CD4-positive, alpha-beta T cell treated with Interleukin-21 for 1 hour (primary cell): ENCODE results near the gene BORCS8.
A peak's percentile ranks its signal among the peaks of the same experiment; 100 is the strongest.
"Not testable (repeated sequence)": the region's sequence is repeated elsewhere in the genome, so short reads cannot be mapped to it uniquely, and the experiment has no call there.

Experiments
- DNase-seq: peaks from one replicate; pipeline ENCODE4 v3.0.0-alpha.2; 2020

BORCS8 gene

DNA sequence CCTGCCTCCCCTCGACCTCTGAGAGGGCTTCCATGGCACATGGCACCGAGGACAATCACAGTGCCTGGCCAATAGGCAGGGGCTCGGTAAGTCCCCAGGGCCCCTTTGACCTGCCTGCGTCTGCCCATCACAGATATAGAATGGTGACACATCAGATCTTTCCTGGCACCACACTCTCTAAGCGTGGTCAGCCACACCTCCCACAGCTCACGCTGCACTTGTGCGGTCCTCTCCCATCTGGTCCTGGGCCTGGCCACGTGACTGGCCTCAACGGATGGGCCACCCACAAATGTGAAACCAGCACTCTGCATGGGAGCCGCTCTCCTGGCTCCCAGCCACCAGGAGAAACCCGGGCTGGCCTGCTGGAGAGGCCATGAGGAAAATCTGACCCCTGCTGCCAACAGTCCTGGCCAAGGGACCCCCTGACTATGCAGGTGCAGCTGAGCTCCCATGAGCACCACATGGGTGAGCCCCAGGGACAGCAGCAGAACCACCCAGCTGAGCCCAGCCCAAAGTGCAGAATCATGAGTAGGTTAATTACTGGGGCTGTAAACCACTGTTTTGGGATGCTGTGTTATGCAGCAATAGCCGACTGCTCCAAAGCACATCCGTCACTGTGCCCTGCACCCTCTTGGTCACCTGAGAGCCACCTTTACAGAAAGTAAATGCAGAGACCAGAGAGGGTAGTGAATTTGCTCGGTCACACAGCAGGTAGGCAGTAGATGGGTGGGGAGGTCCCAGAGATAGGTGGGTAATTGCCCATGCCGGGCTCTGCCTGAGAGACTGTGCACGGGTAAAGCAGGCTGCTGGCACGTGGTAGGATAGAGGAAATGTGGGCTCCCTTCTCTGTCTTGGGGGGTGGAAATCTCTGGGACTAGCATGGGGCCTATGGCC is 12.2 kb downstream of the BORCS8 start:
- no peak for DNase-seq

- DNase-seq: no peak
Observed at GRCh38 chr19:19176950-19177349, 15.0 kb downstream of the BORCS8 start.

- DNase-seq: not testable (repeated sequence)
Observed at GRCh38 chr19:19173243-19173642, 18.7 kb downstream of the BORCS8 start.

DNA sequence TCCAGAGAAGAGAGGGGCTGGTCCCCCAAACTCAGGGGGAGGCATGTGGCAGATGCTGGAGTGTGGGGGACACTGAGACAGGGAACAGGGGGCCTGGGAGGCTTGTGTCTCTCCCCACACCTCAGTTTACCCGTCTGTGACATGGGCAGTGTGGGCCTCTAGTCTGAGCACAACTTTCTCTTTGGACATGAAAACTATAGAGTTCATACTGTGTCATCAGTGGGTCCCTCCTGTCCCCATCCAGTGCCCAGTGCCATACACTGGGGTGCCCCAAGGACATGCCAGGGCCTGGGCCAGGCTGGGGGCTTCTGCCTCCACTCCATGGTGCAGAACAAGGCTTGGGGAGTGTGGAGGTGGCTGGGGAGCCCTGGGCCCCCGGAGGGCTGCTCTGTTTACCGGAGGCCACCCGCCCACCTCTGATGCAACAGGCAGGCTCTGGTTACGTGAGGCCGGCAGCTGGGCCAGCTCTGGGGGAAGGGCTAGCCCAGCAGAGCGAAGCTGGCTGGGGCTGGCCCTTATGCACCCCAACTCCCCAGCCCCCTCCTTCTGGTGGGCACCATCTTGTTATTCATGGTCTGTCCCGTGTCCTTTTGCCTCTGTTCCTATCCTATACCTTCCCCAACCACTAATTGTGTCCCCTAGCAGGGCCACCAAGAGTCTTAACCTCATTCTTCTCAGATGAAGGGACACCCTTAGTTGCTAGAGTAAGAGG is 20.0 kb downstream of the BORCS8 start:
- no peak for DNase-seq

DNA sequence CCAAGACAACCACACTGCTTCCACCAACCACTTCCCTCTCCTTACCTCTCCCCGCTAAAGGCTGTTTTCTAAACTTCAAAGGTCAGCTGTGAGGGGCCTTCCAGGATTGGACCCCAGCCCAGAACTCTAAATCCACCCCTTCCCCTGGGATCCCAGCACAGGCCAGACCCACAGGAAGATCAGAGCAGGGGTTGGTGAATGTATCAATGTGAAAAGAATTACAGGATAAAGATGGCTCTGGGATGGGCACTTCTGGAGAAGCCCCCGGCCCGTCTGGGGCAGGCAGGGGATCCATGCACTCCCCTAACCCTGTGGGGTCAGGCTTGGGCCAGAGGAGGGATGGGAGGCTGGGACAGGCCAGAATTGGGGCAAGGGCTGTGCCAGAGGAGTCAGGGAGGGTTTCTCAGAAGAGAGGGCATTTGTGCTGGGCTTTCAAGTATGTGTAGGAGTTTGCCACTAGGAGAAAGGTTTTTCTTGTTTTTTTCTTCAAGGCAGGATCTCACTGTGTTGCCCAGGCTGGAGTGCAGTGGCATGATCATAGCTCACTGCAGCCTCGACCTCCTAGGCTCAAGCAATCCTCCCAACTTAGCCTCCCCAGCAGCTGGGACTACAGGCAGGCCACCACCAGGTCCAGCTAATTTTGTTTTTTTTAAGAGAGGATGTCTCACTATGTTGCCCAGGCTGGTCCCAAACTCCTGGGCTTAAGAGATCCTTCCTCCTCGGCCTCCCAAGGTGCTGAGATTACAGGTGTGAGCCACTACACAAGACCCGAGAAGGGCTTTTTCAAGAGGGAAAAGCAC is 20.9 kb downstream of the BORCS8 start:
- DNase-seq: no peak

DNA sequence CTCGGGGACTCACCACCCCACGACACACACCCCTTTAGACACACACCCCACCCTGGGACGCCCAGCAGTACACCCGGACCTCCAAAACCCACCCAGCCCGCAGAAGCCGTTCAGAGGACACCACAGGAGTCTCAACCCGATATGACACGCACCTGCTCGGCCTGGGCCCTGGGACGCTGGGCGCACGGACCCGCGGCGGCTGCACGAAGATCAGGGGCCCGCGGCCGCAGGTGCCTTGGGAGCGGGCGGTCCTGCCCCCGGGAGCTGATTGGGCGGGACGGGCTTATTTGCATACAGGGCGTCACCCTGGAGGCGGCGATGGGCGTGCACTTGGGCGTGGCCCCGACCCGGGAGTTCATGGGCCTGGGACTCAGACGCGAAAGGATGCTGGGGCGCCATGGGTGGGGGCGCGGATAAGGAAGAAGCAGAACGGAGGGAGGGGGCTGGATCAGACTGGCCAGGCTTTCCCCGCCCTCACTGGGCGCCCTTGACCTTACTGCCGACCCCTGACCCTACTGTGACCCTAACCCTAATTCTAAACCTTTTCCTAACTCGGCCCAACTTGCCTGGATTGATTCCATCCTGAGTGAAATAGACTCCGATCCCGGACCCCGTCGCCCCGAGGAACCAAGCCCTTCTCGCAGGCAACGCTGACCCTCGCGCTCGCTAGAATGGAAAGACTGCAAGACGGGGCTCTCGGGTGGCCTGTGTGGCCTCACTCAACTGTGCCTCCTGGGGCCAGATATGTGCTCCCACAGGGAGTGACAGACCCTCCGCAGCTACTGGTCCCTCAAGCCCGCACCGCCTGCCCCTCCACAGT is 21.7 kb downstream of the BORCS8 start, which contains the start of gene MEF2B:
TSS of gene MEF2B (minus strand) at position 211 of the 820 bp plus-strand sequence. CDS start 19,528 bp downstream, outside the sequence.
- DNase-seq: peak; percentile 74

DNA sequence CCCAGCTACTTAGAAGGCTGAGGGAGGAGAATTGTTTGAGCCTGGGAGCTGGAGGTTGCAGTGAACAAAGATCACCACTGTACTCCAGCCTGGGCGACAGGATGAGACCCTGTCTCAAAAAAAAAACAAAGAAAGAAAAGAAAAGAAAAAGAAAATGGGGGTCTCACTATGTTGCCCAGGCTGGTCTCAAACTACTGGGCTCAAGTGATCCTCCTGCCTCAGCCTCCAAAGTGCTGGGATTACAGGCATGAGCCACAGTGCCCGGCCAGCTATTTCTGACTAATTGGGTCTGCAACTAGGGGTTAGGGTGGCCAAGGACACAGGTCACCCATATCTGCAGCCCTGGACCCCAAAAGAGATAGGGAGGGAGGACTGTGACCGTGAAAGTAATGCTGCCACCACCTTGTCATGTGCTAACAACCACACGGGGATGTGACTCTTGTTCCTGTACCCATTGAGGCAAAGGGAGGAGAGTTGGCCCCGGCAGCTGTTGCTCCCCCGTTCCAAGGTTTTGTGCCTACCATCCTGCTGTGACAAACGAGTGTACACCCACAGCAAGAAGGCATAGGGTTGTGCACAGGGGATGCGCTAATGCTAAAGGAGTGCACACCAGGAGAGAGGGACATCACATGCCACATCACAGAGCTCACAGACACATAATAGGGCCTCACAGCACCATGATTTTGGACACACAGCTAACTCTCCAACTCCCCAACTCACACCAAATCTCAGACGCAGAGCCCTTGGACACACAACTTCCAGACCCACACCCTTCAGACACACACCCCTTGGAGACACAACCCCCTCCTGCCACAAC is 22.5 kb downstream of the BORCS8 start:
- no peak for DNase-seq

DNA sequence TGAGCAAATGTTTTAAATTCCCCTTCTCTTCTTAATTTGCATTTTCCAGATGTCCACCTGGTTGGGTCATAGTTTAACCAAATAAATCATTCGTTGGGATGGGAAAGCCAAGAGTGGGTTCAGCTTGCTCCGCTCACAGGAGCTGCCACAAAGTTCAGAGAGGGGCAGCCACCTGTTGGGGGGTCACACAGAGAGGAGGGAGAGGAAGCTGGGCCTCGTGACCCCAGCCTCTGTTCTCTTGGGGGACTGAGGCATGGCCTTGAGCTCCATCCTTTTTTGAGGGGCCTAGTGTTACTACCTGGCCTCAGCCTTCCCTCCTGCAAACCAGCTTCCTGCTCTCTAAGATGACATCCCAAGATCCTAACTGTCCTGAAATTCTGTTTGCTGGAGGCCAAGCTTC is 24.3 kb downstream of the BORCS8 start:
- no peak for DNase-seq

GRCh38 chr19:19165396-19165795 is 26.6 kb downstream of the BORCS8 start:
- DNase-seq: no peak

GRCh38 chr19:19162495-19162894 is 29.5 kb downstream of the BORCS8 start:
- DNase-seq: no peak

GRCh38 chr19:19160461-19161035 is 31.4 kb downstream of the BORCS8 start:
- DNase-seq: no peak

- no peak for DNase-seq
Observed at GRCh38 chr19:19159534-19159933, 32.4 kb downstream of the BORCS8 start.

DNA sequence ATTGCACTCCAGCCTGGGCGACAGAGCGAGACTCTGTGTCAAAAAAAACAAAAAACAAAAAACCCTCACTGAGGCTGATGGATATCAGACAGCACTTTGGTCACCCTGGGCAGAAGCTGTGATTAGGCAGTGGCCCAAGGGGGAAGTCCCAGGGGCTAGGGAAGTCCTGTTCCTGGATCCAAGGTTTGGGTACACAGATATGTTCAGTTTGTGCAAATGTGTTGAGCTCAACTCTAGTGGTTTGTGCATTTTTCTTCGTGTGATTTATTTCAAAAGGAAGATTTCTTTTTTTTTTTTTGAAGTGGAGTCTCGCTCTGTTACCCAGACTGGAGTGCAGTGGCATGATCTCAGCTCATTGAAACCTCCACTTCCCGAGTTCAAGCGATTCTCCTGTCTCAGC is 34.1 kb downstream of the BORCS8 start:
- DNase-seq: no peak

GRCh38 chr19:19155495-19156219 is 36.3 kb downstream of the BORCS8 start:
- DNase-seq: no peak

- DNase-seq: no peak
Observed at GRCh38 chr19:19154768-19155494, 37.0 kb downstream of the BORCS8 start.

GRCh38 chr19:19152668-19153384 is 39.1 kb downstream of the BORCS8 start:
- no peak for DNase-seq

DNA sequence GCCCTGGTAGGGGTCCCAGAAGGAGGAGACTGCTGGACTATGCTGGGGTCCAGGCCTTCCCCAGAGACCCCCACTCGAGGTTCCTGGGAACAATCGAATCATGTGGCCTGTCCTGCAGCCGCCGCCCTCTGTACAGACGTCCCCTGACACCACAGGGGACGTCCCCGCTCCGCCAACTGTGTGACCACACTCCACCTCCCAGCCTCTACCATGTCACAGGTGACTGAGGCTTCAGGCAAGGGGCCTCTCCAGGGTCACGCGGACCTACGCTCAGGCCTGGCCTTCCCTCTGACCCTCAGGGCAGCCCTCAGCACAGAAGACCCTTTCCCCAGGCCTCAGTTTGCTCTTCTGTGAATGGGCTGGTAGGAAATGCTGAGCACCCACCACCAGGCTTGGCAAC is 40.5 kb downstream of the BORCS8 start:
- DNase-seq: no peak

DNA sequence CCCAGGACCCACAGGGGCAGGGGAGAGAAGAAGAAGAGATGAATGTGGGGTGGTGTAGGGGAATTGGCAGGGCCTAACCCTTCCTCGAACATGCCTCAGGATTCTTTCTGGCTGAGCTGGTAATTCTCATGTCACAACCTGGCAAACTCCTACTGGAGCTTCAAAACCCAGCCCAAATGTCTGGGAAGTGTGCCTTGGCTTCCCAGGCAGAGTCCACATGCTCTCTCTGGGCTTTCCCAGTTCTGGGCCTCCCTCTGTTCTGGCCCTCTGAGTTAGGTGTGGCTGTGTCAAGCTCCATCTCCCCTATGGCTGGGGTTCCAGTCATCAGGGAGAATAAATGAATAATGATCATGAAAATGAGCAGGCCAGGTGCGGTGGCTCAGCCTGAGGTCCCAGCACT is 42.5 kb downstream of the BORCS8 start:
- DNase-seq: no peak

DNA sequence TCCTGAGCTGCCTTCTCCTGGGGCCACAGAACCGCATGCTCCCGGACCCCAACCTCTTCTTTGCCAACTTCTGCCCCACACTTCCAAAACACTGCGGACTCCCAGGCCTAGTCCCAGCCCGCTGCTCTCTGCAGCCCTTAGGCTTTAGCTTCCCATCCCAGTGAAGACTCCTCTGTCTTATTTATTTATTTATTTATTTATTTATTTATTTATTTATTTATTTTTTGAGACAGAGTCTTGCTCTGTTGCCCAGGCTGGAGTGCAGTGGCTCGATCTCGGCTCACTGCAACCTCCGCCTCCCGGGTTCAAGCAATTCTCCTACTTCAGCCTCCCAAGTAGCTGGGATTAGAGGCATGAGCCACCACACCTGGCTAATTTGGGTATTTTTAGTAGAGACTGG is 43.4 kb downstream of the BORCS8 start:
- not testable (repeated sequence) for DNase-seq
